ENCODE results near the gene MDFIC. TPM values are rescaled to one million over a fixed set of nuclear protein-coding genes. Genes with fewer than 3 reads are reported as not detected.

The MDFIC gene
- total RNA-seq, 1 donor from 2014 or later = 18.5 TPM

DNA sequence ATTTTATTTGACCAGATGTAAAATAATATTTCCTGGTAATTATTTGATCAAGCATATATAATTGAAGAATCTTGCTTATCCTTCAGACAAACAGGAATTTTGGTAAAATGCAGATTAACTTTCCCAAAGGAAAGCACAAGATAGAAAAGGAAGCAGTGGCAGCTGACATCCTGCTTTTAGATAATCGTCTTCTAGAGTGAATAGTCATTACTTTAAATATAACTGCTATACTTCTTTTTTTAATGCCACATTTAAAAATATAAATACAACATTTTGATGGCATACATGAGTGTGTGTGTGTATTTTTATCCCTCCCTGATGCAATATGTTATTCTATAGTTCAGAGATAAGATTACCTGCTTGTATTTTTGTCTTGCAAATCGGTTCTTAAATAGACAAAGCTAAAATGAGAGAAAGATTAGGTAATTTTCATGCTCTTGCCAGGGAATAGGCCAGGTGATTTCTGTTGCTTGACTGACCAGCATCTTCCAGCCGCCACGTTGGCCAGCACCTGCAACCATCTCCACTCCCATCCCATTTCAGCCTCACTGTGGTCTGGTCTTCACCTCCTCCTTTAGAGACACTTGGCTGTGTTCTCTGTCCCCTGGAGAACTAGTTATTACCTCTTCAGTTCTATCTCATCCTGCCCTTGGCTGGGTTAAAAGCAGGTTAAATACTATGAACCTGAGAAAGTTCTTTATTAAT, 58.1 kb downstream of the MDFIC start:
- no peak for DNase-seq (ENCODE audit: extremely low spot score, unreplicated experiment)
- TF ChIP-seq, protein P1, sequence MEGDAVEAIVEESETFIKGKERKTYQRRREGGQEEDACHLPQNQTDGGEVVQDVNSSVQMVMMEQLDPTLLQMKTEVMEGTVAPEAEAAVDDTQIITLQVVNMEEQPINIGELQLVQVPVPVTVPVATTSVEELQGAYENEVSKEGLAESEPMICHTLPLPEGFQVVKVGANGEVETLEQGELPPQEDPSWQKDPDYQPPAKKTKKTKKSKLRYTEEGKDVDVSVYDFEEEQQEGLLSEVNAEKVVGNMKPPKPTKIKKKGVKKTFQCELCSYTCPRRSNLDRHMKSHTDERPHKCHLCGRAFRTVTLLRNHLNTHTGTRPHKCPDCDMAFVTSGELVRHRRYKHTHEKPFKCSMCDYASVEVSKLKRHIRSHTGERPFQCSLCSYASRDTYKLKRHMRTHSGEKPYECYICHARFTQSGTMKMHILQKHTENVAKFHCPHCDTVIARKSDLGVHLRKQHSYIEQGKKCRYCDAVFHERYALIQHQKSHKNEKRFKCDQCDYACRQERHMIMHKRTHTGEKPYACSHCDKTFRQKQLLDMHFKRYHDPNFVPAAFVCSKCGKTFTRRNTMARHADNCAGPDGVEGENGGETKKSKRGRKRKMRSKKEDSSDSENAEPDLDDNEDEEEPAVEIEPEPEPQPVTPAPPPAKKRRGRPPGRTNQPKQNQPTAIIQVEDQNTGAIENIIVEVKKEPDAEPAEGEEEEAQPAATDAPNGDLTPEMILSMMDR (IDR thresholded peaks at IDR 0.05) = no peak
- H3K9me3 Mint-ChIP-seq (ENCODE audit: unreplicated experiment) = no peaks in the 10 kb centered on the region
- no peak overlapping the region for H3K27ac Mint-ChIP-seq (ENCODE audit: unreplicated experiment)
- H3K4me3 Mint-ChIP-seq (ENCODE audit: unreplicated experiment) = no peak overlapping the region
- H3K4me1 Mint-ChIP-seq (ENCODE audit: unreplicated experiment) = no peaks in the 10 kb centered on the region
- H3K36me3 Mint-ChIP-seq (ENCODE audit: unreplicated experiment) = peaks cover 14% of the 10 kb centered on the region
- no peaks in the 10 kb centered on the region for H3K27me3 Mint-ChIP-seq (ENCODE audit: unreplicated experiment)

DNA sequence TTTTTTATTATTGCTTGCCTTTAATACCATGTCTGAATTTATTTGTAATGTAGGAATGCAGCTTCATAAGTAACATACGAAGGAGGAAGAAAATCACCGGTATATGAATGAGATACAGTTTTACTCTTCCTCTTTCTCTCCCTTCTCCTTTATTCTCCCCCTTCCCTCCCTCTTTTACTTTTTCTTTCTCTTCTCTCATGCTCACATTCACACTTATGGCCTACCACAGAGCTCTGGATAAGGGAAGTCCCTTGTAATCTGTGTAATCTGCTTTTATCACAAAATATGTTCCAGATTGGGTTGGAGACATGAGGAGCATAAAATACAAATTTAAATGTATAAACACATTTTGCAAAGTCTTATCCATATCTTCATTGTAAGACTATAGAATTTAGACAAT, 59.4 kb downstream of the MDFIC start:
- Mint-ChIP-seq H3K4me3 (ENCODE audit: unreplicated experiment) (no peak overlapping the region), H3K9me3 (ENCODE audit: unreplicated experiment) (no peaks in the 10 kb centered on the region), H3K4me1 (ENCODE audit: unreplicated experiment) (no peaks in the 10 kb centered on the region), H3K36me3 (ENCODE audit: unreplicated experiment) (peaks cover 14% of the 10 kb centered on the region), H3K27ac (ENCODE audit: unreplicated experiment) (no peak overlapping the region), H3K27me3 (ENCODE audit: unreplicated experiment) (no peaks in the 10 kb centered on the region)
- DNase-seq (ENCODE audit: extremely low spot score, unreplicated experiment) = no peak
- TF ChIP-seq, protein P1 (IDR thresholded peaks at IDR 0.05) = no peak

DNA sequence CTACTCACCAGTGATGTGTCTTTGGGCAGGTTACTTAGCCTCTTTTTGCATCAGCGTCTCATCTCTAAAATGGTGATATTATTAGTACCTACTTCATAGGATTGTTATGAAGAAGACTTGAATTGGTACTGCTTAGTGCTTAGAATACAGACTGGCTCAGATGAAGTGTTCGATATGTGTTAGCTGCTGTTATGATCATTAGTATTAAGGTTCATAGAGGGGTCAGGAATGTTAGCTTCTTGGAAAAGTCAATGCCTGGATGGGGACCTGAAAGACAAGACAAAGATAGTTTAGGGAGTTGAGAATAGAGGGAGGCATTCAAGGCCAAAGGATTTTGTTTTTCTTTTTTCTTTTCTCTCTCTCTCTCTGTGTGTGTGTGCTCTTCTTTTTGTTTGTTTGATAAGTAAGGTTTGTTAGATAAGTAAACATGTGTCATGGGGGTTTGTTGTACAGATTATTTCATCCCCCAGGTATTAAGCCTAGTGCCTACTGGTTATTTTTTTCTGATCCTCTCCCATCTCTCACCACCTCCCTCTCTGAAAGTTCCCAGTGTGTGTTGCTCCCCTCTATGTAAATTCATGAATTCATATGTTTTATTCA, 63.3 kb downstream of the MDFIC start:
- H3K36me3 Mint-ChIP-seq (ENCODE audit: unreplicated experiment) = peaks cover 10% of the 10 kb centered on the region
- no peak overlapping the region for H3K4me3 Mint-ChIP-seq (ENCODE audit: unreplicated experiment)
- H3K27me3 Mint-ChIP-seq (ENCODE audit: unreplicated experiment) = no peaks in the 10 kb centered on the region
- TF ChIP-seq, protein P1 (IDR thresholded peaks at IDR 0.05) = no peak
- H3K9me3 Mint-ChIP-seq (ENCODE audit: unreplicated experiment) = no peaks in the 10 kb centered on the region
- no peaks in the 10 kb centered on the region for H3K4me1 Mint-ChIP-seq (ENCODE audit: unreplicated experiment)
- no peak for DNase-seq (ENCODE audit: extremely low spot score, unreplicated experiment)
- H3K27ac Mint-ChIP-seq (ENCODE audit: unreplicated experiment) = no peak overlapping the region

DNA sequence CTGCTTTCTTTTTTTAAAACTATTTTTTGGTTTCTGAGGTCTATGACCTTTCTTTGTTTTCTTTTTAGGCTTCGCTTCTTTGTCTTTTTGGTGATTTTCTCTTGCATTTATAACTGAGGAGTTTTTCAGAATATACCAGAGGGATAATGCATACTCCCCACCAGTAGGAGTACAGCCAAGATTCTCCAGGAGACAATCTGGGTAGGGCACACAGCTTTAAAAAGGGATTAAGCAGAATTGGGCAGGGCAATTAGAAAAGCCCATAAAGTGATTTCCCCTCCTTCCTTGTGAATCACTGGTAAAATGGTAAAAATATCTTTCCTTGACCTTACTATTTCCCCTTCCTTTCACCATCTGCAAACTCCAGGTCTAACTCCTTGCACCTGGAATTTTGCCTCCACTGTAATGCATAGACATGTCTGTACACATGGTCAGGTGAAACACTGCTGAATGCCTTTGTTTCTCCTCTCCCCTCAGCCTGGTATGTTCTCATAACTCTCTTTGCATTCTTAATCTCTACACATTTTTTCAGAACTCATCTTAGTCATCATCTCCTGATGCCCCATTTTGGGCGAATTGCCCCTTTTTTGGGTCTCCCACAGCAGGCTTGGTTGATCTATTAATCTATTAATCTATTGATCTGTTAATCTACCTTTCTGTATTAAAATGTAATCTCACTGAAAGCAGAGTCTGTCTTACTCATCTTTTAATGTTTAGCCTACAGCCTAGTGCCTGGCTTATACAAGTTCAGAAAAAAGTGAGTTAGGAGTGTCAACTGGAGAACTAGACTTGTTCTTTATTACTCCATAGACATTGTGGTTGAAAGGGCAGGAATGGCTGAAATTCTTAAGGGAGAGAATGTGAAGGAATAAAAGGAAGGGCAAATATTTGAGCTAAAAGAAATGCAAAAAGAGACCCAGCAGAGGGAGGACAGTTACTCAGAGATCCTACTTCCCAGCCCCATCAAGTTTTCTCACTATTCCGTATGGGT, 64.6 kb downstream of the MDFIC start:
- H3K27ac Mint-ChIP-seq (ENCODE audit: unreplicated experiment) = peak overlapping the region; percentile 1
- no peaks in the 10 kb centered on the region for H3K9me3 Mint-ChIP-seq (ENCODE audit: unreplicated experiment)
- DNase-seq (ENCODE audit: extremely low spot score, unreplicated experiment) = no peak
- peaks cover 5% of the 10 kb centered on the region for H3K36me3 Mint-ChIP-seq (ENCODE audit: unreplicated experiment)
- H3K4me3 Mint-ChIP-seq (ENCODE audit: unreplicated experiment) = no peak overlapping the region
- no peaks in the 10 kb centered on the region for H3K27me3 Mint-ChIP-seq (ENCODE audit: unreplicated experiment)
- no peaks in the 10 kb centered on the region for H3K4me1 Mint-ChIP-seq (ENCODE audit: unreplicated experiment)
- TF ChIP-seq, protein P1 (IDR thresholded peaks at IDR 0.05) = no peak

All from osteocyte (in vitro differentiated cells).